ENCODE results near the gene ATG9A. TPM values are rescaled to one million over a fixed set of nuclear protein-coding genes. Genes with fewer than 3 reads are reported as not detected.
A peak's percentile ranks its signal among the peaks of the same experiment; 100 is the strongest.

Gene ATG9A
- total and polyA plus RNA-seq, 9 of the 15 experiments (the other 6 are each of a cell fraction or from before 2014, with no cell fraction given), result 0.25 to 65.6 (median 23.4) TPM

- TF ChIP-seq CHD4 (IDR thresholded peaks at IDR 0.05; ENCODE audit: insufficient read depth, insufficient replicate concordance, low read depth, low read length, poor library complexity, severe bottlenecking) (no peak), ZNF347 (CRISPR knock-in tag; IDR thresholded peaks at IDR 0.05; ENCODE audit: low read depth) (no peak), BRCA1 (IDR thresholded peaks at IDR 0.05) (no peak), BRCA1 (CRISPR knock-in tag; IDR thresholded peaks at IDR 0.05) (no peak), ZBTB1 (CRISPR knock-in tag; IDR thresholded peaks at IDR 0.05; ENCODE audit: borderline replicate concordance, low read depth) (no peak), PRPF4 (IDR thresholded peaks at IDR 0.05; ENCODE audit: insufficient read depth, low read depth, low read length, poor library complexity, severe bottlenecking) (no peak), GTF2E2 (tag; IDR thresholded peaks at IDR 0.05) (peak; percentile 92), MCM5 (IDR thresholded peaks at IDR 0.05; ENCODE audit: low read depth) (no peak), DMBX1 (CRISPR knock-in tag; IDR thresholded peaks at IDR 0.05; ENCODE audit: borderline replicate concordance) (no peak; the same call in 1 of the 2 replicates), ZBED1 (IDR thresholded peaks at IDR 0.05) (no peak), NFATC3 (IDR thresholded peaks at IDR 0.05) (no peak)
- TF ChIP-seq, protein P1, sequence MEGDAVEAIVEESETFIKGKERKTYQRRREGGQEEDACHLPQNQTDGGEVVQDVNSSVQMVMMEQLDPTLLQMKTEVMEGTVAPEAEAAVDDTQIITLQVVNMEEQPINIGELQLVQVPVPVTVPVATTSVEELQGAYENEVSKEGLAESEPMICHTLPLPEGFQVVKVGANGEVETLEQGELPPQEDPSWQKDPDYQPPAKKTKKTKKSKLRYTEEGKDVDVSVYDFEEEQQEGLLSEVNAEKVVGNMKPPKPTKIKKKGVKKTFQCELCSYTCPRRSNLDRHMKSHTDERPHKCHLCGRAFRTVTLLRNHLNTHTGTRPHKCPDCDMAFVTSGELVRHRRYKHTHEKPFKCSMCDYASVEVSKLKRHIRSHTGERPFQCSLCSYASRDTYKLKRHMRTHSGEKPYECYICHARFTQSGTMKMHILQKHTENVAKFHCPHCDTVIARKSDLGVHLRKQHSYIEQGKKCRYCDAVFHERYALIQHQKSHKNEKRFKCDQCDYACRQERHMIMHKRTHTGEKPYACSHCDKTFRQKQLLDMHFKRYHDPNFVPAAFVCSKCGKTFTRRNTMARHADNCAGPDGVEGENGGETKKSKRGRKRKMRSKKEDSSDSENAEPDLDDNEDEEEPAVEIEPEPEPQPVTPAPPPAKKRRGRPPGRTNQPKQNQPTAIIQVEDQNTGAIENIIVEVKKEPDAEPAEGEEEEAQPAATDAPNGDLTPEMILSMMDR (IDR thresholded peaks at IDR 0.05 in 2 of 3, conservative IDR thresholded peaks at IDR 0.05 in 1 of 3; ENCODE audit: insufficient read depth in 2 of 3, low read depth in 1 of 3, low read length in 3 of 3), result peak in 2 of 3 experiments; percentile 42 to 49; a peak in 2 of 6 replicates
- TF ChIP-seq, protein P2, sequence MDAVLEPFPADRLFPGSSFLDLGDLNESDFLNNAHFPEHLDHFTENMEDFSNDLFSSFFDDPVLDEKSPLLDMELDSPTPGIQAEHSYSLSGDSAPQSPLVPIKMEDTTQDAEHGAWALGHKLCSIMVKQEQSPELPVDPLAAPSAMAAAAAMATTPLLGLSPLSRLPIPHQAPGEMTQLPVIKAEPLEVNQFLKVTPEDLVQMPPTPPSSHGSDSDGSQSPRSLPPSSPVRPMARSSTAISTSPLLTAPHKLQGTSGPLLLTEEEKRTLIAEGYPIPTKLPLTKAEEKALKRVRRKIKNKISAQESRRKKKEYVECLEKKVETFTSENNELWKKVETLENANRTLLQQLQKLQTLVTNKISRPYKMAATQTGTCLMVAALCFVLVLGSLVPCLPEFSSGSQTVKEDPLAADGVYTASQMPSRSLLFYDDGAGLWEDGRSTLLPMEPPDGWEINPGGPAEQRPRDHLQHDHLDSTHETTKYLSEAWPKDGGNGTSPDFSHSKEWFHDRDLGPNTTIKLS (IDR thresholded peaks at IDR 0.05; ENCODE audit: borderline replicate concordance, low read depth), result no peak
- TF ChIP-seq, protein P3, sequence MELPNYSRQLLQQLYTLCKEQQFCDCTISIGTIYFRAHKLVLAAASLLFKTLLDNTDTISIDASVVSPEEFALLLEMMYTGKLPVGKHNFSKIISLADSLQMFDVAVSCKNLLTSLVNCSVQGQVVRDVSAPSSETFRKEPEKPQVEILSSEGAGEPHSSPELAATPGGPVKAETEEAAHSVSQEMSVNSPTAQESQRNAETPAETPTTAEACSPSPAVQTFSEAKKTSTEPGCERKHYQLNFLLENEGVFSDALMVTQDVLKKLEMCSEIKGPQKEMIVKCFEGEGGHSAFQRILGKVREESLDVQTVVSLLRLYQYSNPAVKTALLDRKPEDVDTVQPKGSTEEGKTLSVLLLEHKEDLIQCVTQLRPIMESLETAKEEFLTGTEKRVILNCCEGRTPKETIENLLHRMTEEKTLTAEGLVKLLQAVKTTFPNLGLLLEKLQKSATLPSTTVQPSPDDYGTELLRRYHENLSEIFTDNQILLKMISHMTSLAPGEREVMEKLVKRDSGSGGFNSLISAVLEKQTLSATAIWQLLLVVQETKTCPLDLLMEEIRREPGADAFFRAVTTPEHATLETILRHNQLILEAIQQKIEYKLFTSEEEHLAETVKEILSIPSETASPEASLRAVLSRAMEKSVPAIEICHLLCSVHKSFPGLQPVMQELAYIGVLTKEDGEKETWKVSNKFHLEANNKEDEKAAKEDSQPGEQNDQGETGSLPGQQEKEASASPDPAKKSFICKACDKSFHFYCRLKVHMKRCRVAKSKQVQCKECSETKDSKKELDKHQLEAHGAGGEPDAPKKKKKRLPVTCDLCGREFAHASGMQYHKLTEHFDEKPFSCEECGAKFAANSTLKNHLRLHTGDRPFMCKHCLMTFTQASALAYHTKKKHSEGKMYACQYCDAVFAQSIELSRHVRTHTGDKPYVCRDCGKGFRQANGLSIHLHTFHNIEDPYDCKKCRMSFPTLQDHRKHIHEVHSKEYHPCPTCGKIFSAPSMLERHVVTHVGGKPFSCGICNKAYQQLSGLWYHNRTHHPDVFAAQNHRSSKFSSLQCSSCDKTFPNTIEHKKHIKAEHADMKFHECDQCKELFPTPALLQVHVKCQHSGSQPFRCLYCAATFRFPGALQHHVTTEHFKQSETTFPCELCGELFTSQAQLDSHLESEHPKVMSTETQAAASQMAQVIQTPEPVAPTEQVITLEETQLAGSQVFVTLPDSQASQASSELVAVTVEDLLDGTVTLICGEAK (IDR thresholded peaks at IDR 0.05), result no peak
- TF ChIP-seq, protein P3 (CRISPR knock-in tag; IDR thresholded peaks at IDR 0.05), result no peak
These were observed 51.7 kb downstream of the ATG9A start, which contains the start of gene RETREG2 (continued) for GRCh38 chr2:219177552-219178376.
